Measurements from ENCODE around the gene LRMDA. TPM values are rescaled to one million over a fixed set of nuclear protein-coding genes. Genes with fewer than 3 reads are reported as not detected.

The LRMDA gene
- total and polyA plus RNA-seq, 12 donors: 30.7 to 132 (median 78.1) TPM

- Histone ChIP-seq H3K4me3 (no peak overlapping the region), H3K27ac (peak overlapping the region in 3 of 5 donors; percentile 12 to 78 (median 62)), H3K36me3 (replicated peaks in 1 of 2) (no peaks in the 10 kb centered on the region), H3K4me1 (replicated peaks in 1 of 2) (peaks cover 9 to 35% of the 10 kb centered on the region in 2 donors), H3K27me3 (no peaks in the 10 kb centered on the region), H3K9me3 (replicated peaks in 1 of 3) (no peaks in the 10 kb centered on the region)
- intact Hi-C loops (cut with DNase I): no loop called here
- 21 to 39% (median 37%) methylated on average over 3 of the region's 3 CpGs for WGBS, 4 donors
- peak in 5 of 7 donors; percentile 25 to 35 (median 31) for DNase-seq
- TF ChIP-seq, protein P1, sequence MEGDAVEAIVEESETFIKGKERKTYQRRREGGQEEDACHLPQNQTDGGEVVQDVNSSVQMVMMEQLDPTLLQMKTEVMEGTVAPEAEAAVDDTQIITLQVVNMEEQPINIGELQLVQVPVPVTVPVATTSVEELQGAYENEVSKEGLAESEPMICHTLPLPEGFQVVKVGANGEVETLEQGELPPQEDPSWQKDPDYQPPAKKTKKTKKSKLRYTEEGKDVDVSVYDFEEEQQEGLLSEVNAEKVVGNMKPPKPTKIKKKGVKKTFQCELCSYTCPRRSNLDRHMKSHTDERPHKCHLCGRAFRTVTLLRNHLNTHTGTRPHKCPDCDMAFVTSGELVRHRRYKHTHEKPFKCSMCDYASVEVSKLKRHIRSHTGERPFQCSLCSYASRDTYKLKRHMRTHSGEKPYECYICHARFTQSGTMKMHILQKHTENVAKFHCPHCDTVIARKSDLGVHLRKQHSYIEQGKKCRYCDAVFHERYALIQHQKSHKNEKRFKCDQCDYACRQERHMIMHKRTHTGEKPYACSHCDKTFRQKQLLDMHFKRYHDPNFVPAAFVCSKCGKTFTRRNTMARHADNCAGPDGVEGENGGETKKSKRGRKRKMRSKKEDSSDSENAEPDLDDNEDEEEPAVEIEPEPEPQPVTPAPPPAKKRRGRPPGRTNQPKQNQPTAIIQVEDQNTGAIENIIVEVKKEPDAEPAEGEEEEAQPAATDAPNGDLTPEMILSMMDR (IDR thresholded peaks at IDR 0.05): no peak
- no peak for TF ChIP-seq POLR2A (IDR thresholded peaks at IDR 0.05)
Measured at GRCh38 chr10:75663947-75664664, 232.7 kb downstream of the LRMDA start.

DNA sequence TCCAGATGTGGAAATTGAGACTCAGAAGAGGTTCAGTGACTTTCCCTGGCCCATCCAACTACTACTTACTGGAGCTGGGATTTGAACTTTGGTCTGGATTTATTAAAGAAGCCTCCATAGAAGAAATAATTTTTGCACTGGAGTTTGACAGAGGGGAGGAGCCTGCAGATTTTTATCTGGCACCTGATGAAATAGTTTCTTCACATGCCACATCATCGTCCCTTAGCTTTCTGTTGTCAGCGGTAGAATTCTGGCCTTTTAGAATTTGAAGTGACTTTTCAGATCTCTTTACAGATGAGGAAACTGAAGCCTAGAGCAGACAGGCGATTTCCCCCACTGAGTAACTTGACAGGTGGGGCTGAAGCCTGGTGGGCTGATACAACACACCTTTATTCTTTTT is 233.5 kb downstream of the LRMDA start:
- no peaks in the 10 kb centered on the region for H3K9me3 ChIP-seq (replicated peaks in 1 of 3)
- no peak for DNase-seq
- WGBS, 4 donors: 69 to 82% (median 78%) methylated on average over 3 of the region's 3 CpGs
- no peak for TF ChIP-seq POLR2A (IDR thresholded peaks at IDR 0.05)
- TF ChIP-seq, protein P1 (IDR thresholded peaks at IDR 0.05): no peak
- H3K4me1 ChIP-seq (replicated peaks in 1 of 2): peaks cover 9 to 35% of the 10 kb centered on the region in 2 donors
- no peak overlapping the region for H3K27ac ChIP-seq
- H3K36me3 ChIP-seq (replicated peaks in 1 of 2): no peaks in the 10 kb centered on the region
- no peak overlapping the region for H3K4me3 ChIP-seq
- intact Hi-C loops (cut with DNase I): no loop called here
- no peaks in the 10 kb centered on the region for H3K27me3 ChIP-seq

- H3K36me3 ChIP-seq (replicated peaks in 1 of 2): no peaks in the 10 kb centered on the region
- H3K4me3 ChIP-seq: no peak overlapping the region
- TF ChIP-seq, protein P1 (IDR thresholded peaks at IDR 0.05): no peak
- TF ChIP-seq POLR2A (IDR thresholded peaks at IDR 0.05): no peak
- H3K27ac ChIP-seq: no peak overlapping the region
- H3K4me1 ChIP-seq (replicated peaks in 1 of 2): peaks cover 9 to 30% of the 10 kb centered on the region in 2 donors
- no peaks in the 10 kb centered on the region for H3K27me3 ChIP-seq
- intact Hi-C loops (cut with DNase I): no loop called here
- no peaks in the 10 kb centered on the region for H3K9me3 ChIP-seq (replicated peaks in 1 of 3)
- no peak for DNase-seq
Measured at GRCh38 chr10:75665707-75666106, 234.3 kb downstream of the LRMDA start.

- no peak overlapping the region for H3K27ac ChIP-seq
- TF ChIP-seq POLR2A (IDR thresholded peaks at IDR 0.05): no peak
- TF ChIP-seq, protein P1 (IDR thresholded peaks at IDR 0.05): no peak
- DNase-seq: no peak
- H3K4me3 ChIP-seq: no peak overlapping the region
- intact Hi-C loops (cut with DNase I): no loop called here
- 63 to 77% (median 74%) methylated on average over 3 to 4 of the region's 4 CpGs for WGBS, 4 donors
- no peaks in the 10 kb centered on the region for H3K27me3 ChIP-seq
- peaks cover 0 to 6% of the 10 kb centered on the region in 2 donors for H3K4me1 ChIP-seq (replicated peaks in 1 of 2)
- H3K36me3 ChIP-seq (replicated peaks in 1 of 2): no peaks in the 10 kb centered on the region
- no peaks in the 10 kb centered on the region for H3K9me3 ChIP-seq (replicated peaks in 1 of 3)
Measured at GRCh38 chr10:75672111-75672671, 240.8 kb downstream of the LRMDA start.

All from adrenal gland (tissue), 12 donors.